HG02870 (cell line): ENCODE results near the gene PAPOLA.

Source experiments
- ATAC-seq: cut with Tn5 transposase; IDR thresholded peaks from one replicate; pipeline ENCODE4 v1.9.1; 2021; ENCODE audit warnings: mild to moderate bottlenecking, moderate library complexity; ENCODE audit not compliant: unreplicated experiment

PAPOLA gene

DNA sequence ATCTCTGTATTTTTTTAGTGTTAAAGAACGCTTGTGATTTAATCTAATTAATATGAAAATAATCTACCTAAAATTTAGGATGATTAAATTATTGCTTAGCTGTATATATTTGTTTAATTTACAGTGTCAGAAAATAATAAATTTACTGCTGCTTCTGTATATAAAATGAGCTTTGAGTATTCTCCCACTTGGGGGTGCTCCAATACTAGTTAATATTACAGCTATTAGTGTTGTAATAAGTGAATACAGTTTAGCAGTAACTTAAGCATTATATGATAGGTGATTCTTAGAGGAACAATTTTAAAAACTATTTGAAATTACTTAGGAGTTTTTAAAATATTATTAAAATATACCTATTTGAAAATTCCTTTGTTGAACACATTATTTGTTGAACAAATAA lies 62.2 kb downstream of the PAPOLA start:
- ATAC-seq = no peak

DNA sequence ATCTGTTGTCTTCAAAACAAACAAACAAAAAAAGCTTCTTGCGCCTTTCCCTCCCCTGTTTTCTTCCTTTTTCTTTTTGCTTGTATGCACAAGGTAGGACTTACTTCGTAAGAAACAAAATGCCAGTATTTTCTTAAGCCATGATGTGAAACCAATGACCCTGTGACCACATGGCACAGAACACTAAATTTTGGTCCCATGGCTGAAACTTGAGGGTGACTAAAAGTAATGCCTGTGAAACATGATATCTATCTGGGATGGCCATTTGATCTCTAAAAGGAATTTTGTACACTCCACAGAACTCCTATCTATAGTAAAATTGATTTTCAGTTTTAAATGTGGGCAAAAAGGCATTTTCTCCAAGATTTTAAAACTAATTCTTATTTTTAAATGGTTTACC lies 63.6 kb downstream of the PAPOLA start:
- no peak for ATAC-seq

DNA sequence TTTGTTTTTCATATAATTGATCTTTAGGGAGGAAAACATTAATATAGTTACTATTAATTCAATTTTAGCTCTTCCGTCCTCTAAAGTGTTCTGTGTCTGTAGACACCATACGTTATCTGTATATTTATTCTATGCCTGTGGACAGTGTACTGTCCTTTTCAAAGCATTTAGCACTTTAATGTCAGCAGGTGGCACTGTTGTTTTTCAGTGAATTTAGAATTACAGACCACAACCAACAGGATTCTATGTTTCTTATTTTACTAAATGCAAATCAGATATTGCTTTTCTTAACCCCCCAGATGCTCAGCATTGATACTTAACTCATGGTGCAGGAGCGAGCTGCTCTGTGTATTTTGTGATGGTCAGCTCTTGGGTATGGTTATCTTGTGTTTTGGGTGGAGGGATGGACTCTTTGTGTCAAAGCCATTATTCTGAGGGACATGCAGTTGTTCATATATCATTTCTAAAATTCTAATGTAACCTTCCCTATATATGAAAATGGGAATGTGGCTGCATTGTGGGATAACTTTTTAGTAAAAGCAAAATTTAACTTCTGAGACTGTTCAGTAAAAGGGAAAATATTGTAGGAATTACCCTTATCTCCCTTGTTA lies 65.2 kb downstream of the PAPOLA start:
- no peak for ATAC-seq

DNA sequence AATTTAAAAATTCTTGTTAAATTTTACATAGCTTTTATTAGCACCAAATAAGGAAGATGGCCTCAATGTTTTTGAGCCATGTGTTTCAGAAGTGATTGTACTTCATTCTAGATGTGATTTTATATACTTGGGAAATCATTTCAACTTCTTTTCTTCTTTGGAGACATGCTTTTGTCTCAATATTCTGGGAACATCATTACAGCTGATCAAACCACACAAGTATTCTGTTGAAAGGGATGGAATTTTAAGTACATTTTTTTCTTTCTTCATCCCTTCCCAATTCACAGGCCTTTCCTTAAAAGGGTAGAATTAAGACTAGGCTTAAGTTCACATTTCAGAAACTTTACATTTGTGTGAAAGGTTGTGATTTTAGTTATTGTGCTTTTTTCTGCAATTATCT lies 66.4 kb downstream of the PAPOLA start:
- no peak for ATAC-seq

DNA sequence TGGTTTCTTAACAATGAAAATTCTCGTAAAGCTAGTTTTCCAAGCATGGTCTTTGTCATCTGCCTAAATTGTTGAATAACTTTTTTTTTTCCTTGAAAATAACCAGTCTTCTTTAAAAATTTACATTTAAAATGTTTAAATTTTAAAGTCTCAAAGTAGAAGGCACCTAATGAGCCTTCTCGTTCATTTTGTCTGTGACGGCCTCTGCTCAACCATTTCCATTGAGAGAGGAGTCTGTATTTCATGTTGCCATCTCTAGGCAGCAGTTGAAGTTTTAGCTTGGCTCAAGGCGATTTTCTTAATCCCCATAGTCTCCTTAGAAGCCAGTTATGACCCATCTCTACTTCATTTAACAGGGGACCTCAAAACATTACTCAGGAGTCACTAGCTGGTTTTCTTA lies 69.1 kb downstream of the PAPOLA start:
- ATAC-seq = no peak

DNA sequence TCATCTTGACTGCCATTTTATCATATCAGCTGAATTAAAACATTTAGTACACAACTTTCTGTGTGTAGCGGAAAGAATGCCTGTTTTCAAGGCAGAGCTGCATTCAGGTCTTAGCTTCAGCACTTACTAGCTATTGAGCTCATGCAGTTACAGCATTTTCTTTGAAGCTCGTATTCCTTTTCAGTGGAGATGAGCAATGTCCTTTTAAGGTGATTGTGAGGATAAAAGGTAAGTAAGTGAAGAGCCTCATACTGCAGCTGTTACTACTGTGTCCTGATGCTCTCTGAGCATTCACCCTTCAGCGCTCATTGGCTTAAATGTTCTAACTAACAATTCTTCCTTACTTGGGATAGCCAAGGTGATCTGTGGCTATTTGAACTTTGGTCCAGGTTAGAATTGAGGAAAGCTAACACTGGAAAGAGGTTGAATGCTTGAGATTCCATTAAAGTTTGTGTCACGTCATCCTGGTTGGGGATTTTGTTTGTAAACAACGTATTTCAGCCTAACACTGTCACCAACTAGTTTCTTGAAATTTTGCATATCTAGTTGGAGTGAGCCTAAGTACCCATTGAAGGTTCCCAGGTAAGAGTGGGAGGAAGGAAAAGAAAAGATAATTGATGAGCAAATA lies 71.4 kb downstream of the PAPOLA start:
- no peak for ATAC-seq

DNA sequence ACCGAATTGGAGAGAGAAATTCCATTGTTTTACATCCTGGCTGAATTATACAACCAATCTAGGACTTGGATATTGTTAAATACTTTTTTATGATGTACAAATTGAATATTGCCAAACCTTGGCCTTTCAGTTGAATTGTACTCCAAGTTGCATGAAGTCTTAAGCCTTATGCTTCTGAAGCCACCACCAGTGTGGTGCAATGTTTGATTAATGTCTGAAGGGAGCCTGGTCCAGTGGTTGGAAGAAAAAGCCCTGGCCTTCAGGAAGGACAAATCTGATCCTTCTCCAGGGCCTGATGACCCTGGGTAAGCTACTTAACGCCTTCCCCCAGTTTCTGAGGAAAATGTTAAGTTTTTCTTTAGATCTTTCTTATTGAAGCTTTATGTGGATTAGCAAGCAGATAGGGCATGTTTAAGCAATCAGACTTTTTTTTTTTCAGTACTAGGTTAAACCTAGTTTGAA lies 72.0 kb downstream of the PAPOLA start:
- no peak for ATAC-seq

DNA sequence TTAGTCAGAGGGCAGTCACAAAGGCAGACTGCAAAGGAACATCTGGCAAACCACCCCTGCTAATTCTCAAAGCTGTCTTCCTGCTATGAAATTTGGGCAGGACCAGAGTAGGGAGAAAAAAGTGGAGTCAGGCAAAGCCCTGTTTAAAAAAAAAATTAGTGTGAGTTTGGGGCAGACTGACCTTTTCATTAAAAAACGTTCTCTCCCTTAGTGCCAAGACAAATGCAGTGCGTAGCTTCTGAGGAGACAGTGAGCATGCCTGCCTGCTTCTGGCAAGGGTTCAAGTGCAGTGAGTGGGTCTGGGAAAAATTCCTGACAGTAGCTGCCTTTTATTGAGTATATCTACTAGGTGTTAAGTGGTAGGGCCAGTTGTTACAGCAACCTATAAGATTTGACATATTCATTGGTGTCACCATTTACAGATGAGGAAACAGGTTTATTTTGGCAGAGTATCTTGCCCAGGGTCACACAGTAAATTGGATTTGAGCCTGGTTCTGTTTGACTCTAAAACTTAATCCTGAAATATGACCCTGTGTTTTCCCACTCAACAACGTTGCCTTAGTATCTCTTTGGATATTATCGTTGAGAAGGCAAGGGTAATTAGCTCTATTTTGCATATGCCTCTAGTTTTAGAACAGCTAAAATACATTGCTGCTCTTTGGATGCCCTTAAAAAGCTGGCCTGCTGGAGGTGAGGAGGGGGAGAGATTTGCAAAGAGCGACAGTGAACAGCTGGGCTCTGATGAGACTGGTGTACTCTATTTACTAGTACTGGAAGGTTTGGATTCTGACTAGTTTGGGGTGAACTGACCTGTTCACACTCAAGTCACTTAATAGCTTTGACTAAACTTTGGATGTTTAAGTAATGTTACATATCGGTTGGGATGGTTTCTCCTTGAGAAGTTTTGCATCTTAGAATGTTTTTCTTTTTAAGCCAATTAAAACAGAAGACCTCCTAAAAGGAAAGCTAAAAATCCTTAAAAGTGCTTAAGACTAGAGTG lies 72.8 kb downstream of the PAPOLA start:
- no peak for ATAC-seq

DNA sequence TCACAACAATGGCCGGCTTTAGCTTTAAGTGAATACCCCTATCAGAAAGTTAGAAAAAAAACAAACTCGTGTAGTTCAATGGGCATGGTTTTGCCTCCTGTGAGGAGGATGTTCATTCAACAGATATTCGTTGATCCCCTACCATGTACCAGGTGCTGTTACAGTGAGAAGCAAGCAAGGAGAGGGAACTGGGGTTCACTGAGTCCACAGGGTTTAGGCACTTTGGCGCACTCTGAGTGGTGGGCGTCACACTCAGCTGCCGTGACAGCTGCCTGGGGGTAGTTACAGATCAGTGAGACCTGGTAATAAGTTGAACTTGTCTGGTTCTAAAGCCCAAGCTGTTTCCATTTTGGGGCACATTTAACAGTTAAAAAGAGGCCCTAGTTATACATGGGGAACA lies 74.2 kb downstream of the PAPOLA start:
- ATAC-seq = no peak

DNA sequence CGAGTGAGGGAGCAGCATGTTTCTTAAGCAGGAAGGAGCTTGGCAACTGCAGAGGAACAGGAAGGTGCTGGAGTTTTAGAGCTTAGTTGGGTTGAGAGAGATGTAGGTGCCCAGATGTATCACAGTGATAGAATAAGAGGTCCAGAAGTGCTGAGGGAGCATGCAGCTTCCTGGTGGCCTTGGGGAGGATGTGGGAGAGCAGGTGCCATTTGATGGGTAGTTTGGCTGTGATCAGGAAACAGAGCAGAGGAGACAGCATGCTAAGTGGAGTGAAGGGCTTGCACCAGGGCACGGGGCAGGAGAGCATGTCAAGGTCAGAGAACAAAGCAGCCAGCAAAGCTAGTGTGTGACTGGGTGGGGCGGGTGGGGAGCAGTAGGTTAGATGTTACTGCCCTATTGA lies 74.8 kb downstream of the PAPOLA start:
- ATAC-seq = no peak

DNA sequence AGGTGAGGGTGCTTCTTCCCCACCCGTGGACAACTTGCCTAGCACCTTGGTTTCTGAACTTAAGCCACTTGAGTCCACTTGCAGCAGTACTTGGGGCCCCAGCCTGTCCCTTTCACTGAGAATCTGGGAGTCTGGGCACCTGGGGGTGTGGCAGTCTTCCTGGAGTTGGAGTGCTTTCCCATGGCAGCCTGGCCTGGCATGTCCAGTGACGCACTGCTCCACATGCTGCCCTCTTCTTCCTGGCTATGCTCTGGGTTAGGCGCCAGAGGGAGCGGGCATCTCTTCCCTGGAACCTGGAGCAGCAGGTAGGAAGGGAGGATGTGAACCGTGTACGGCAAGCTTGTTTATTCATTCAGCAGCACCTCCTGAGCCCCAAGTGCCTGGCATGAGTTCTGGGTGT lies 76.4 kb downstream of the PAPOLA start:
- no peak for ATAC-seq

DNA sequence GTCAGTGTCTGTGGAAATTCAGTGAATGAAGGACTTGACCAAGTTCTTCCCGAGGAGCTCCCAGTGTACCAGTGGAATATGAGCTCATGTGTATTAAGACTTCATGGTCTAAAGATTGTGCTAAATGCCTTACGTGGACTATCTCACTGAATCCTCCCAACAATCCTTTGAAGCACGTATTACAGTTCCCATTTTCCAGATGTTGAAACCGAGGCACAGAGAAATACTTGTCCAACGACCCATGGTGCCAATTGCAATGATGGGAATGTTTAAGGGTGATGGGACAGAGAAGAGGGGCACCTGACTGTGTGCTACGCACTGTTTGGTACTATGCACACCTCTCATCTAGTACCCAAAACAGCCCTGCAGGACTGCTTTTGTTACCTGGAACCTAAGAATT lies 77.2 kb downstream of the PAPOLA start:
- ATAC-seq = no peak

DNA sequence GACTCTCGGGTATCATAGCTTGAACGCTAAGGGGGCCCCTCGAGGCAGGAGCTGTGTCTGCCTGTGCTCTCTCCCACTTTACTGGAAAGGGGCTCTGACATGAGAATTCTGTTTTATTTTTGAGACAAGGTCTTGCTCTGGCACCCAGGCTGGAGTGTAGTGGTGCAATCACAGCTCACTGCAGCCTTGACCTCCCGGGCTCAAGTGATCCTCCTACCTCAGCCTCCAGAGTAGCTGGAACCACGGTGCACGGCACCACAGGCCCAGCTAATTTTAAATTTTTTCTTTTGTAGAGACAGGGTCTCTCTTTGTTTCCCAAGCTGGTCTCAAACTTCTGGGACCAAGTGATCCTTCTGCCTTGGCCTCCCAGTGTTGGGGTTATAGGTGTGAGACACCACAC lies 77.7 kb downstream of the PAPOLA start:
- ATAC-seq = no peak

DNA sequence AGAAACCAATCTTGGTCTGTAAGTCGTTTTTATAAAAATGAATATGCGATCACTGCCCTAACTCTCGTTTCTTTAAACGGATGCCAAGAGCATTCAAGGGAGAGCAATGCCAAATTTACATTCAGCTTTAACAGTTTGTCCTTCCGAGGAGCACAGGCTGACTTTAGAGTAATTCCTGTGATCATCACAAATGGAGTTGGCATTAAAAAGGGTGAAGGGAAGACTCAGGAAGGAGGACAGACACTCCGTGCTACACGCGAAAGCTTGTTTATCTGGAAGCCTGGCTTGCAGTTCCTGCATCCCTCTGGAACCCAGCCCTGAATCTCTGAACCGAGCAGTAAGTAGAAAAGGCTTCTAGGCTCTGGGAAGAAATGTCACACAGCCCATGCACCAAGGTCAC lies 78.4 kb downstream of the PAPOLA start:
- ATAC-seq = no peak

DNA sequence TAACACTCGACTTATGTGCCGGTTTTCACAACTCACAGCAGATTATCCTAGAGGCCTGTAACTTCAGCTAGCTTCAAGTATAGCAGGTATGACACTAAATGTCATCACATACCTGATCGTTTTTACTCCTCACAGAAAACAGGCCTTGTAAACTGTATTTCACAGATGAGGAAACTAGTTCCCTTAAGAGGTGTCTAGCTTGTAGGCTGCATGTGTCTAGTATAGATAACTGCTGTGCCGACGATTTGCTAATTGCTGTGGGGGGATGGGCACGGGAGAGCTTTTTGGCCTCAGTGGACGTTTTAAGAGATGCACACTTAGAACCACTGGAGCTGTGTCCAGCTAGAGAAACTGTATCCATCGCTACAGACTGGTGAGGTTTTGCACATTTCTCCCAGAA lies 78.8 kb downstream of the PAPOLA start:
- ATAC-seq = no peak

DNA sequence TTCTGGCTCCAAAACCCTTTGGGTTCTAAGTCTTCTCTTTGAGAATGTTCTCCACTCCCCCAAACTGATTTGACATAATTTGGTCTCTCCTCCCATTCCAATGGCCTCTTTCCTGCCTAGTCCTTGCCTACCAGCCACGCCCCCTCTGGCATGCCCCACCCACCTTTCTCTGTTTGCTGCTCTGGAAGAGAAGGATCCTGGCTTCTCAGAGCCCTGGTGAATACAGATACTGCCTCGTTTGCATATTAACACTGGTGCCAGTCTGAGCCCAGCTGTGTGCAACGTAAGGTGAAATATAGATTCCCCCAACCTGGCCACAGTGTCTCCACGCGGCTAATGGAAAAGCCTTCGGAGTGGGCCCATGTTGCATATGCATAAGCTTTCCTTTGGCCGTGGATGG lies 79.7 kb downstream of the PAPOLA start:
- ATAC-seq = no peak

DNA sequence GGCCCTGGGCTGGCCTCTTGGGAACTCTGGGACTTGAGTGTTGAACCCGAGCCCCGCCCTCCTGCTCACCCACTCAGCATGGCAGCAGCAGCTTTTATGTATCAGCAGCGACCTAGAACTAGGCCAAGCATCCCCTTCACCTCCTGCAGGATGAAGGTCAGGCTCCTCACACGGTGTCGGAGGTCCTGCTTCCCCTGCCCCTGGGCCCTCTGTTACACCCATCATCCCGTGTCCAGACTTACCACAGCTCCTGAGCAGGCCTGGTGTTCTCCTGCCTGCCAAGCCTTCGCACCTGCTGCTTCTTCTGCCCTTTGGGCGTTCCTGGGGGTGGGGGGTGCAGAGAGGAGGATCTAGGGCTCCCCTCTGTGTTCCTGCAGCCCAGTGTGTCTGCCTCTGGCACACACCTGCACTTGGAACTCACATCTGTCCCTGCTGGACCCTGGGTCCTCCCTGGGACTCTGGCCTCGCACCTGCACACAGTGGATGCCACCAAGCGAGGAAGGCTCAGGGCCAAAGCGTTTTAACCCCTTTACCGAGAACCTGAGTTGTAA lies 80.3 kb downstream of the PAPOLA start:
- no peak for ATAC-seq

DNA sequence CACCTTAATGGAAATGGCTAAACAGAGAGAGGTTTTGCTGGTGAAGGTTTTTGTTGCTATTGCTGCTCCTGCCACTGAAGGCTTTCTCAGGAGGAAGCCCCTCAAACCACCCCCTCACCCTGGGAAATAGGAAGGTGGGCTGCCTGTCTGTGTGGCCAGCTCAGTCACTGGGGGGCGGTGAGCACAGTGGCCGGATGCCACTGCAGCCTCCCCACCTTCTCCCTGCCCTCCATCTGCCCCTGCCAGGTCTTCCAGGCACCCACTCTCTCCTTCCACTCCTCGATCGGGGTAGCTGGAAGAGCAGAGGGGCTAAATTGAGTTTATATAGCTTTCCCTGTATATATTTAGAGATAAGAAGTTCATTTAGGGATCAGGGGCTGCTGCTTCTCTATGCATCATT lies 80.8 kb downstream of the PAPOLA start:
- ATAC-seq = no peak

DNA sequence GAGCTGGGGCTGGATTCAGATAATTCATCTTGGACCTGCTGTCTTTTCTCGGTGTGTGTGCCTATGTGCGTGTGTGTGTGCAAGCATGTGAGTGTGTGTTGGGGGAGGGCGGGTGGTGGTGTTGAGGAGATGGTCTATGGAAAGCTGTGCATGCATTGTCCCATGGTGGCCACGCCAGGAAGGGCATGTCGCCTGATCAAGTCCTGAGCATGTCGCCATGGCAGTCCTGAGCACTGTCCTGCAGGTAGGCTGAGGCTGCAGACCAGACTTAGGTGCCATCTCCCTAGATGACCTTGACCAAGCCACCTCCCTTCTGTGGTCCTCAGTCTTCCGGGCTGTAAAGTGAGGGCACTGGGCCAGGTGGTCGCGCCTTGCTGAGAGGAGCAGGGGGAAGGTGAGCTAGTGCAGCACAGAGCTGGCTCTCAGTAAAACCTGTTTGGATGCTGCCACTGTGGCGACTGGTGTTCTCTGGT lies 81.4 kb downstream of the PAPOLA start:
- no peak for ATAC-seq

DNA sequence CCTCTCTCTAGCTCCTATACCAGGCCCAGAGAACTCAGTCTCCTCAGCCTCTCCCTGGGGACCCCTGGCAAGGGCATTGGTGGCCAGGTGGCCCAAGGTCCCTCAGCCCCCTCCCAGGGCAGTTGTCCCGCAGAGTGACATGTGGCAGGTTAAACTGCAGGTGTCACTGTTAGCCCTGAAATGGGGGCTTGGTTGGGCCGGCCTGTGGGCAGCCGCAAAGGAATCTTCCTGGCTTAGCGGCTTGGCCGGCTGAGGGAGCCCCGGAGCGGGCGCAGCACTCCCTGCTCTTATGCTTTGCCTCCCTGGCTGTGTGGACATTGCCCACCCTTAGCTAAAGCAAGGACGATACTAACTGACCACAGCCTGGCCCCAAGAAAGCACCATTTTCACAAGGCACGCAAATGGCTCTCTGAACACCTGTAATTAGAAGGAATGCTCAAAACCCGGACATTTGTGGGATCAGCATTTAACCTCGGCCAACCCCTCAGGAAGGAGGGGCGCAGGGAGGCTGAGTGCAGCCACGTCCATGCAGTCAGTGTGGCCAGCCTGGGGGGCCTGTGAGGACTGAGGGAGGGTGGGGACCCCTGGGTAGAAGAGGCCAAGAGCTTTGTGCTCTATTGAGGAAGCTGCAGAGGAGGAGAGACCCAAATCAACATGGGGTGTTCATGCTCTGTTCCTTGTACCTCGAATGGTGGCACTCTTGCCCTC lies 82.2 kb downstream of the PAPOLA start:
- peak; percentile 55 for ATAC-seq
